Stimulated activated CD8-positive, alpha-beta memory T cell treated with anti-CD3 and anti-CD28 coated beads, Interleukin-4, amount 100 ng/mL, for 48 hours (primary cell): ENCODE results near the gene PALMD.

Experiments used
- DNase-seq: peaks from one replicate; pipeline ENCODE4 v3.0.0-alpha.2; 2020

PALMD gene

GRCh38 chr1:99662539-99663080 lies 16.7 kb downstream of the PALMD start:
- DNase-seq, result no peak

- DNase-seq, result no peak
Measured at GRCh38 chr1:99663501-99663900, 17.6 kb downstream of the PALMD start.

- DNase-seq, result no peak
Measured at GRCh38 chr1:99665212-99665611, 19.3 kb downstream of the PALMD start.

GRCh38 chr1:99669376-99669775 lies 23.5 kb downstream of the PALMD start:
- DNase-seq, result no peak

GRCh38 chr1:99669821-99670220 lies 23.9 kb downstream of the PALMD start:
- no peak for DNase-seq

- no peak for DNase-seq
Measured at GRCh38 chr1:99670583-99670982, 24.7 kb downstream of the PALMD start.

- DNase-seq, result no peak
Measured at GRCh38 chr1:99672038-99672437, 26.1 kb downstream of the PALMD start.

GRCh38 chr1:99672530-99673213 lies 26.8 kb downstream of the PALMD start:
- DNase-seq, result no peak

- no peak for DNase-seq
Measured at GRCh38 chr1:99673315-99673714, 27.4 kb downstream of the PALMD start.

GRCh38 chr1:99674115-99675064 lies 28.5 kb downstream of the PALMD start:
- no peak for DNase-seq

- DNase-seq, result no peak
Measured at GRCh38 chr1:99675292-99675691, 29.4 kb downstream of the PALMD start.

- DNase-seq, result no peak
Measured at GRCh38 chr1:99675994-99676393, 30.1 kb downstream of the PALMD start.

- DNase-seq, result no peak
Measured at GRCh38 chr1:99676876-99677275, 31.0 kb downstream of the PALMD start.

- DNase-seq, result no peak
Measured at GRCh38 chr1:99677416-99677815, 31.5 kb downstream of the PALMD start.

- no peak for DNase-seq
Measured at GRCh38 chr1:99680270-99680669, 34.4 kb downstream of the PALMD start.

GRCh38 chr1:99681583-99681982 lies 35.7 kb downstream of the PALMD start:
- no peak for DNase-seq

GRCh38 chr1:99682291-99682751 lies 36.4 kb downstream of the PALMD start:
- DNase-seq, result no peak

- DNase-seq, result peak; percentile 62
Measured at GRCh38 chr1:99685516-99686180, 39.7 kb downstream of the PALMD start.

- no peak for DNase-seq
Measured at GRCh38 chr1:99691175-99691574, 45.3 kb downstream of the PALMD start.

GRCh38 chr1:99696616-99697015 lies 50.7 kb downstream of the PALMD start:
- no peak for DNase-seq

GRCh38 chr1:99697580-99697979 lies 51.7 kb downstream of the PALMD start:
- DNase-seq, result no peak

- no peak for DNase-seq
Measured at GRCh38 chr1:99700020-99700419, 54.1 kb downstream of the PALMD start.

- no peak for DNase-seq
Measured at GRCh38 chr1:99702221-99702620, 56.3 kb downstream of the PALMD start.
